Stimulated activated CD8-positive, alpha-beta memory T cell treated with anti-CD3 and anti-CD28 coated beads, Interleukin-7, amount 100 ng/mL, for 24 hours (primary cell): Measurements from ENCODE around the gene MOV10L1.

ENCODE experiments used
- DNase-seq: peaks from one replicate; pipeline ENCODE4 v3.0.0-alpha.2; 2020; ENCODE audit warnings: low read depth

The MOV10L1 gene

DNA sequence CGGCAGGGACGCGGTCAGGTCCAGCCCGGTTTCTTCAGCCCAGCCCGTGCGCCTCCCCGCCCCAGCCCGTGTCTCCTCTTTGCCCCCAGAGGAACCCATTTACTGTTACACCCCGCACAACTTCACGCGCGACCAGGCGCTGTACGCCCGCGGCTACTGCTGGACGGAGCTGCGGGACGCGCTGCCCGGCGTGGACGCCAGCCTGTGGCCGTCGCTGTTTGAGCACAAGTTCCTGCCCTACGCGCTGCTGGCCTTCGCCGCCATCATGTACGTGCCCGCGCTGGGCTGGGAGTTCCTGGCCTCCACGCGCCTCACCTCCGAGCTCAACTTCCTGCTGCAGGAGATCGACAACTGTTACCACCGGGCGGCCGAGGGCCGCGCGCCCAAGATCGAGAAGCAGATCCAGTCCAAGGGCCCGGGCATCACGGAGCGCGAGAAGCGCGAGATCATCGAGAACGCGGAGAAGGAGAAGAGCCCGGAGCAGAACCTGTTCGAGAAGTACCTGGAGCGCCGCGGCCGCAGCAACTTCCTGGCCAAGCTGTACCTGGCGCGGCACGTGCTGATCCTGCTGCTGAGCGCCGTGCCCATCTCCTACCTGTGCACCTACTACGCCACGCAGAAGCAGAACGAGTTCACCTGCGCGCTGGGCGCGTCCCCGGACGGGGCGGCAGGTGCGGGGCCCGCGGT lies 87.2 kb downstream of the MOV10L1 start:
- no peak for DNase-seq

DNA sequence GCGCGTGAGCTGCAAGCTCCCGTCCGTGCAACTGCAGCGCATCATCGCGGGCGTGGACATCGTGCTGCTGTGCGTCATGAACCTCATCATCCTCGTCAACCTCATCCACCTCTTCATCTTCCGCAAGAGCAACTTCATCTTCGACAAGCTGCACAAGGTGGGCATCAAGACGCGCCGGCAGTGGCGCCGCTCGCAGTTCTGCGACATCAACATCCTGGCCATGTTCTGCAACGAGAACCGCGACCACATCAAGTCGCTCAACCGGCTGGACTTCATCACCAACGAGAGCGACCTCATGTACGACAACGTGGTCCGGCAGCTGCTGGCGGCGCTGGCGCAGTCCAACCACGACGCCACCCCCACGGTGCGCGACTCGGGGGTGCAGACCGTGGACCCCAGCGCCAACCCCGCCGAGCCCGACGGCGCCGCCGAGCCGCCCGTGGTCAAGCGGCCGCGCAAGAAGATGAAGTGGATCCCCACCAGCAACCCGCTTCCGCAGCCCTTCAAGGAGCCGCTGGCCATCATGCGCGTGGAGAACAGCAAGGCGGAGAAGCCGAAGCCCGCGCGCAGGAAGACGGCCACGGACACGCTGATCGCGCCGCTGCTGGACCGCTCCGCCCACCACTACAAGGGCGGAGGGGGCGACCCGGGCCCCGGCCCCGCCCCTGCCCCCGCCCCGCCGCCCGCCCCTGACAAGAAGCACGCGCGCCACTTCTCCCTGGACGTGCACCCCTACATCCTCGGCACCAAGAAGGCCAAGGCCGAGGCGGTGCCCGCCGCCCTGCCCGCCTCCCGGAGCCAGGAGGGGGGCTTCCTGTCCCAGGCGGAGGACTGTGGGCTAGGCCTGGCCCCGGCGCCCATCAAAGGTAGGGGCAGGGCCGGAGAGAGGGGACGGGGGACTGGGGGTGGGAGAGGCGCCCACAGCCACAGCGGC lies 88.0 kb downstream of the MOV10L1 start:
- no peak for DNase-seq

DNA sequence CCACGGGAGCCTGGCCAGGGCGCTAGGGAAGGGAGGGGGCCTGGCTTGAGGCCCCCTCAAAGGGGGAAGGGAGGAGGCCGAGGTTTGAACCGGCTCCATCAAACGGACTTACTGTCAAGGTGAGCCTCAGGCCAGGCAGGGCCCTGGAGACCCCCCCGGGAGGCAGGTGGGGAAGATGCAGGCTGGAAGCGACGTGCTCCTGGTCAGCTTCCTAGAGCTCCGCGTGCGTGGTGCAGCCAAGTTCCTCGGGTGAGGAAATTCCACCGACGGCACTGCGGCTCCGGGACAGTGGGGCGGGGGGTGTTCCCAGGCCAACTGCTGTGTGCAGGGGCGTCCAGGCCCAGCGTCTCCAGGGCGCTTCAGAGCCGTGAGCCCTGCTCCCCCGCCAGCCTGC lies 88.7 kb downstream of the MOV10L1 start:
- DNase-seq, result no peak

DNA sequence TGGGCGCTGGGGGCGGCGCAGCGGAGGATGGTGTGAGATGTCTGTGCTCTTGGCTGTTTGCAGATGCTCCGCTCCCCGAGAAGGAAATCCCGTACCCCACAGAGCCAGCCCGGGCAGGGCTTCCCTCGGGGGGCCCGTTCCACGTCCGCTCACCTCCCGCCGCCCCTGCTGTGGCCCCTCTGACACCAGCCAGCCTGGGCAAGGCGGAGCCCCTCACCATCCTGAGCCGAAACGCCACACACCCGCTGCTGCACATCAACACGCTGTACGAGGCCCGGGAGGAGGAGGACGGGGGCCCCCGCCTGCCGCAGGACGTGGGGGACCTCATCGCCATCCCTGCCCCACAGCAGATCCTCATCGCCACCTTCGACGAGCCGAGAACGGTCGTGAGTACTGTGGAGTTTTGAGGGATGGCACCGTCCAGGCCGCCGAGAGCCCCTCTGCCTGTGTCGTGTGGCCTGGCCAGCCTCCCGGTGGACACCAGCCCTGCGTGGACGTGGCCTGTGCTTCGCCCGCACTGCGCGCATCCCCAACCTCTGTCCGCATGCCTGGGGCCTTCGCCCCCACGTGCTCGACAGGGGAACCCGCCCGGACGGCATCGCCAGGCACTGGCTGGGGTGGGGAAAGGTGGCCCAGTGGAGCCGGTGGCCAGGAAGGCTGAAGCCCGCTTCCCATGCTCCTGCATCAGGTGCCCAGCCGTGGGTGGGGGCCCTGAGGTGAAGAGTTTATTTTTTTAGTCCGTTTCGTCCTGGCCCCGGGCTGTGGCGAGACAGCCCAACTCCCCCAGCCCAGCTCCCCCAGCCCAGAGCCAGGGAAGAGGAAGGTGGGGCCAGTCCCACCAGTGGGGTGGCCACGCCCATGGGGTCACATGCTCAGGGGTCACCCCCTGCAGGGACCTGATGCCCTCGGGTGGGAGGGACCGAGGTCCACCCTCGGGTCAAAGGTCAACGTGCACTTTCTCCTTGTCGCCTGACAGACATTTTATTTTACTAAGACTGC lies 89.4 kb downstream of the MOV10L1 start:
- DNase-seq, result no peak

DNA sequence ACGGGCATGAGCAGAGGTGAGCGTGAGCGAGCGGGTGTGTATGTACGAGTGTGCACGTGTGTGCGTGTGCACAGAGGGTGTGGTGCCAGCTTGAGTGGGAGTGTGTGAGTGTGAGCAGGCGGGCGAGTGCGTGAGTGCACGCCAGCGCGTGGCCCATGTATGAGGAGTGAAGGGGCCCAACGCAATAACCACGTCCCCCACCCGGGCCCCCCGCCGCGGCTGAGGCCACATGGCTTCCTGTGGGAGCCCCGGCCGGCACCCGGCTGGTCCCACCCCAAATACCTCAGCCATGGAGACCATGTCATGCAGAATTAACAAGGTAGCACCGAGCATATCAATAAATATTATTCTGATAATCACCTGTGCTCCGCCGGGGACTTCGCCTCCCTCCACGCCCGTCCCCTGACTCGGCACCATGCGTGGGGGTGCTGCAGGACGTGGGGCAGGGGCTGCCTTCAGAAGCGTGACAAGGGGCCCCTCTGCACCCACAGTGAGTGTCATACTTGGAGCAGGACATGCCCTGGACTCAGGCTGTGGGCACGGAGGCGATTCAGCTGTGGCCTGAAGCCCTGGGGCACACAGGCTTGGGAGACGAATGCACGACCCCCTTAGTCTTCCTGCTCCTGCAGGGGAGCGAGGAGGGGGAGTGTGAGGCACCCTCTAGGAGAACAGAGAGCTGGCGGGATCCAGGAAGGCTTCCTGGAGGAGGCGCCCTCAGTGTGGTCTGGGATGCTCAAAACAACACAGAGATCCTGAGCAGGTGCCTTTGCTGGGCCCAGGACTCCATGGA lies 90.3 kb downstream of the MOV10L1 start:
- no peak for DNase-seq

DNA sequence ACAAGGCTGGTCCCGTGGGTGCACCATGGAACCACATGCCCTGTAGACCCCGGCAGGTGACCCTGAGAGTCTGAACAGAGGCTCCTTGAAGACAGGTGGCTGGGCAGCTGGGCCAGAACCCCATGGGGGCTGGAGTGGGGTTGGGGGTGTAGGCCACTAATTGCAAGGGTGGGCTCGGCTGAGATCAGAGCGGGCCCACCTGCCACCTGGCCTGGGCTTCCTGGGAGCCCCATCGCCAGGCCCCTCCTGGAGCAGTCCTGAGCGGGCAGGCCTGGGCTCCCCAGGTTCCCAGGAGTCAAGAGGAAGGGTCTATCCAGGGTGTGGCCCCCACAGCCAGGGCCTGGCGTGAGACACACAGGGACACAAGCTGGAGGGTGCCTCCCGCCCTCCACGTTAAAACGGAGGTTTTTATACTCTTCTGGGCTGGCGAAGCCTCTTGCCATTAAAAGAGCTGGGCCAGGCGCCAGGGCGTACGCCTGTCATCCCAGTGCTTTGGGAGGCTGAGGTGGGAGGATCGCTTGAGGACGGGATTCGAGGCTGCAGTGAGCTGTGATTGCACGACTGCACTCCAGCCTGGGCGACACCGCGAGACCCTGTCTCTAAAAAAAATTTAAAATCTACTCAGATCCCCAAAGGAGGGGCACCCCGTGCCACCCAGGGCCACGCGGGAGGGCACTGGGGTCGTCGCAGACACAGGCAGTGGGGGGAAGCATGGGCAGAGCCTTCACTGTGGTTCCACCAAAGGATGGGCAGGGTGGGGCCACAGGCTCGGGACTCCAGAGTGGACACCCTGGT lies 91.1 kb downstream of the MOV10L1 start:
- DNase-seq, result no peak

DNA sequence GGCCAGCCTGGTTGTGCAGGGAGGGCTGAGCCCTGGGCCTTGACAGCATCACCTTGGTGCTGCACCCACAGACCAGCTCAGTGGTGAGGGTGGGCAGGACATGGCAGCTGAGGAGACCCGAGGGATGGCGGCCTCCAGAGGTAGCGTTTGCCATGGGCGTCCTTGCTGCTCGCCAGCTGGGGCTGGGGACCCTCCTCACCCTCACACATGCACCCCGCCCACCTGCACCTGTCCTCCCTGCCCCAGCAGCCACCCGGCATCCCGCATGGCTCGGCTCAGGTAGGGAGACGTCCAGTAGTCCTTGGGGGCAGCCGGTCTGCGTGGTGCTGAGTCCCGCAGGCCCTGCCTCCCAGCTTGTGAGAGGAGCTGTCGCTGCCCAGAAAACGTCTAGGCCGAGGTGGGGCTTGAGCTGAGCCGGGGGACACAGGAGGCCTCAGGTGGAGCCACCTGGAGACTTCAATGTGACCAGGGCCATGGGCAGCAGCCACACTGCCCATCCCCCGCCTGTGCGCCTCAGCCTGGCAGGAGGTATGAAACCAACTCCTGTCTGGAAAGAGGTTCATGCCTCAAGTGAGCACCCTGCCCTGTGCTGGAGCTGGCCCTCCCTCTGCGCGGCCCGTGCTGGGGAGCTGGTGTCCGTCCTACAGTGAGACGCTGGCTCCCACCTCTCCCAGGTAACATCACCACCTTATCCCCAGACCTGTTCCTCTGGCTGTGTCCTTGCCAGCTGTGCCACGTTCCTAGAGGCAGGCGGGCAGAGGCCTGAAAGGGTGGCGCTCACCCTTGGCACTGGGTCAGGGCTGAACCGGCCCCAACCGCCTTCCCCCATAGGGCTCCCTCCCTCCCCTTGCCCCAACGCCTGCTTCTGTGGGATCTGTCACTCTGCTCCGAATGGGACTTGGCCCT lies 92.6 kb downstream of the MOV10L1 start:
- DNase-seq, result no peak

DNA sequence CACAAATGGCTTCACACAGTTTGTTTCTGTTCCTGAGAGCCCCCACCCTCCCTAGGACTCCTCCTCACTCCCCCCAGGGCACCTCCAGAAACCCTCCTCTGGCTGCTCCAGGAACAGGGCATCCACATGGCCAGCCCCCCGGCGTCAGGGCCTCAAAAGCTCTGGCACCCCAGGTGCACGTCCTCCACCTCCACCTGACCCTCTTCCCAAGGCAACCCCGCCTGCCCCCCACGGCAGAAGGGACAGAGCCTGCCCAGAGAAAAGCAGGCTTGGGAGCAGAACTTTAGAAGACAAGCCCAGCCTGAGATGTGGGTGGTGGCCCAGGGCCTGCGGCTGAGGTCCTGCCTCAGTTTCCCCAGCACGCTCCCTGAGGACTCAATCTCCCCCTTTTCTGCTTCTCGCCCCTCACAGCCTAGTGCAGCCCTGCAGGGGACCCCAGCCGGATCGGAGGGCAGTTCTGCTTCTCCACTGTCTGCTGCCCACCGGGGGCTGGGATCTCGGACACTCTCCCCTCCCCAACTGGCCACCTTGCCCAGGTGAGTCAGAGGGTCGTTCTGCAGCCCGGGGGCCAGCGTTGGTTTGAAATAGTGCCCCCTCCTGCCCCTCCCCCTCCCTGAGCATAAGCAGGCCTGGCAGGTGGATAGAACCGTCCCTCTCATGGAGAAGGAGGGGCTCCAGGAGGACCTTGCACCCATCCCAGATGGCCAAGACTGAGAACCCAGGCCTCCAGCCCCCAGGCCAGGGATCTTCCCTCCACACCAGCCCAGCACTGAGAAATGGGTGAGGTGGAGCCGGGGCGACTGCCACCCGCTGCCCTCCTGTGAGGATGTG lies 93.5 kb downstream of the MOV10L1 start:
- no peak for DNase-seq

DNA sequence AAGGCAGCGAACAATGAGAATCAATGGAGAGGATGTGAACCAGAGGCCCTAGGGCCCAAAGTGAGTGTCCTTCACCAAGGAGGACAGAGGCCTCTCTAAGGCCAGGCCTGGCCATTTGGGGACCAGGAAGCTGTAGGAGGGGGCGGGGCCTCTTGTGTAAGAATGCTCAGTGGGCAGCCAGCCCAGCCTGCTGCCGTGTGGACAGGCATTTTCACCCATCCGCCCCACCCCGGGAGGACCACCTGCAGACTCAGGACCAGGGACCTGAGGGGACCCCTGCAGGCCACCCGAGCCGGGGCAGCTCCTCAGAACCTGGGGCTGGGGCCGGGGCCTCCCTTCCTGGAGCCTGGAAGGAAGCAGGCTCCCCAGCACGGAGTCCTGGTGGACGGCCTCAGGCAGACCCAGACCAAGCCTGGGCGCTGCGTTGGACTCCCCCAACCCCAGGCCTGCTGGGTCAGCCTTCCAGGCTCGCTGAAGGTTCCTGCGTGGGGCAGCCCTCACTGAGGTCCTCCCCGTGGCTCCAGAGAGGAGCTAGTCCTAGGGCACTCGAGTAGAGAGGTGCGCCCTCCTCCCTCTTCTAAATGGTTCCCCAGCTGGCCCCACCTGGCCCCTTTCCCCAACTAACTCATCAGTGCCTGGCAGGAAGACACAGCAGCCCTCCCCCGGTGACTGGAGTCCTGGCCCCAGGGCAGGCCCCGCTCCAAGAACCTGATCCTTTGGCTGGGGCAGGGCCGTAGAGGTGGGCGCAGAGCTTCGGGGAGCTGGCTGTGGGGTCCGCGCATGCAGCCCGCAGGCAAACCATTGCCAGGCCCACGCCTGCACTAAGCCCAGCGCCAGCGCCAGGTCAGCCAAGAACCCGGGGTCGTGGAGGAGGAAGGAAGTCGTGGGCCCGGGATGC lies 94.4 kb downstream of the MOV10L1 start:
- DNase-seq, result no peak

DNA sequence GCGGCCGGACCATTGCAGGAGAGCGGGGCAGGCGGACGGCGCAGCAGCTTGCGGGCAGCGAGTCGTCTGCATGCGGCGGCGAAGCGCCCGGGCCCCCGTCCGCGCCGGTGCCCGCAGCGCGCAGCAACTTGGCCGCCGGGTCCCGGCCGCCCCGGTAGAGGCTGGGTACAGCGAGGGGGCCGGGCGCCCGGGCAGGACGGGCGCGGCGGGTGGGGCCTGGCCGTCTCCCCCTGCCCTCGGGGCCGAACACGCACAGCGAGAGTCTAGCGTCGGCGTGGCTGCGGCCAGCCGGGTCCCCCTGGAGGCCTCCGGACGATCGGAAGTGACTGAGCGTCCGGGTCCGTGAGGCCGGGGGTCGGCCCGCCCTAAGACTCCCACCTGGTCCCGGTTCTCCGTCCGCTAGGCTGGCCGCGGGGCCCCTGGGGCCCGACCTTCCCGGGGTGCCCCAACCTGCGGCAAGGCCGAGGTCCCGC lies 95.1 kb downstream of the MOV10L1 start:
- DNase-seq, result no peak

DNA sequence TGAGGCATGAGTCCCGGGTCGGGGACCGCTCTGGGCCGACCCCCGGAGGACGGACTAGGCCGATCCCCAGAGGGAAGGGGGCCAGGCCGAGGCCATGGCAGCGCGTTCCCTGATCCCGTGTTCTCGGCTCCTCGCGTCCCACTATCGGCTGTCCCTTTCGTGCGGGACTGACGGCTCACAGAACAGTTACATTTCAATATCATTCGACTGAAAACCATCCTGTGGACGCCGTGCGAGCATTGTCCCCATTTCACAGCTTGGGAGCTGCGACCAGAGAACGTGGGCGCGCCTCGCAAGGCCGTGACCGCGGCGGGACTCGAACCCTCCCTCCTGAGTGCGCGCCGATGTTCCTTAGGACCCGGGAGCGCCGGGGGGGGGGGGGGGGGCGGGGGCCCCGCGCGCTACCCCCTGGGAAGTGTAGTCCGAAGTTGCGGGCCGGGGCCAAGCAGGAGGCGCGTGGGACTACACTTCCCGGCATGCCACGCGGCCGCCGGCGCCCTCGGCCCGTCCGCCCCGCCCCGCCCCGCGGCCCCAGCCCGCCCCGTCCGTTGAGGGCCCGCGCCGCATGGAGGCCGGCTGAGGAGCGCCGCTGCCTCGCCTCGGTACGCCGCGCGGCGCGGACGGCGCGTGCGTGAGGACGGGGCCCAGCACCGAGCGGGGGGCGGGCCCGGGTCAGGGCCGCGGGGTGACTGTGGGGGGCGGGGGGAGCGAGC lies 95.7 kb downstream of the MOV10L1 start, which contains the start of gene TRABD:
Gene TRABD (plus strand): TSS at position 539 of the 713 bp plus-strand sequence. CDS start 7,148 bp downstream, outside the sequence.
- peak; percentile 59 for DNase-seq

DNA sequence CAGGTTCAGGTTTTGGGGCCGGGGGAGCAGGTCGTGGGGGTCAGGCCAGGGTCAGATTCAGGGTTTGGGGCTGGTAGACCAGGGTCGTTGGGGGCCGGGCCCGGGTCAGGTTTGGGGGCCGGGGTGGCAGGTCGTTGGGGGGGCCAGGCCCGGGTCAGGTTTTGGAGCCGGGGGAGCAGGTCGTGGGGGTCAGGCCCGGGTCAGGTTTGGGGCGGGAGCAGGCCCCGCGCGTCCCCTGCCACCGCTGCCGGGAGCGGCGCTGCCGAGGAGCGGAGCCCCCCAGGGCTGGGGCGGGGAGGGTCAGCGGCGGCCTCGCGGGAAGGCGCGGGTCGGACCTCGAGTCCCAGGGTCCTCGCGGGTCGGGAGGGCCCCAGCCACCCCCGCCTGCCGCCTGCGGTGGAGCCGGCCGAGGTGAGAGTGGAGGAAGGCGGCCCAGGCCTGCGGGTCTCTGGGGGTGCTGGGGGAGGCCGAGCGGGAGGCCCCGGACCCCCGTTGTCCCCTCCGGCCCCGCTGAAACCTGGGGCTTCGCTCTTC lies 96.4 kb downstream of the MOV10L1 start:
- DNase-seq, result no peak

DNA sequence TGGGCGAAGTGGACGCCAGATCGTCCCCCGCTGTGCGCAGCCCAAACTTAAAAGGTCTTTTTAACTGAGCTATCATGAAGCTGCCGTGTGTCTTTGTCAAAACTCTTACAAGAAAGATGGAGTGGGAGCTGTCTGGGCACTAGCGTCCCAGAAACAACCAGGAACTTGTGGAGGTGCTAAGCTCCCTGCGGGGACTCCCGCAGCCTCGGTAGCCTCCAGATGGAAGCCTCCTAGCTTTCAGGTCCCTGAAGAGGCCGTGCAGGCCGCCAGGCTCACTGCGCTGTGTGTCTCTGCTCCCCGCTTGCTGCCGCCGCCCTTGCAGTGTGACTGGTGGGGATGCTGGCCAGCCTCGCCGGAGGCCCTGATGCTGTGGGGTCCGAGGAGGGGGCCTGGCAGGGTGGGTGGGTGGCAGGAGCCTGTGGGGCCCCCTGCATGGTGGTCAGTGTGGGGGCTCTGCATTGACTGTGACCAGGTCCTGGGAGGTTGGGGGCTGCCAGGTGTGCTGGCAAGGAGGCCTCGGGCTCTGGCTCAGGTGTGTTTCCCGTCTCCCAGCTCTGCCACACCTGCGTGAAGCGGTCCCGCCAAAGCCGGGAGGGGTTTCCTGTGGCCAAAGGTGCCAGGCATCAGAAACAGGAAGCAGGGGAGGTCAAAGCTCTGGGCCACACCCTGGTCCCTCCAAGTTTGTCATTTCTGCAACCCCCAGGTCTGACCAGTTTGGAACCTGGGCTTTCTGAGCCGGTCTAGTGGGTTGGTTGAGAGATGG lies 97.1 kb downstream of the MOV10L1 start:
- no peak for DNase-seq

DNA sequence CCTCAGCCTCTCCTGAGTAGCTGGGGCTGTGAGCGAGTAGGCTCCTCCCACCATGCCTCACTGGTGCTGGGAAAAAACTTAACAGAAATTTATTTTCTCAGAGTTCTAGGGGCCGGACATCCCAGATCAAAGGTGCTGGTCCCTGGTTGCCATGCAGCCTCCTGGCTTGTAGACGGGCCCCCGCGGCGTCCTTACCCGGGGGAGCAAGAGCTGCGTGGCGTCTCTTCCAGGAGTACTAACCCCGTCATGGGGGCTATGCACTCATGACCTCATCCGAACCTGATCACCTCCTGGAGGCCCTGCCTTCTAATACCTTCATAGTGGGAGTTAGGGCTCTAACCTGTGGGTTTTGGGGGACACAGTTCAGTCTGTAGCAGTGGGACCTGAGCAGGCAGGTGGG lies 98.5 kb downstream of the MOV10L1 start:
- no peak for DNase-seq

DNA sequence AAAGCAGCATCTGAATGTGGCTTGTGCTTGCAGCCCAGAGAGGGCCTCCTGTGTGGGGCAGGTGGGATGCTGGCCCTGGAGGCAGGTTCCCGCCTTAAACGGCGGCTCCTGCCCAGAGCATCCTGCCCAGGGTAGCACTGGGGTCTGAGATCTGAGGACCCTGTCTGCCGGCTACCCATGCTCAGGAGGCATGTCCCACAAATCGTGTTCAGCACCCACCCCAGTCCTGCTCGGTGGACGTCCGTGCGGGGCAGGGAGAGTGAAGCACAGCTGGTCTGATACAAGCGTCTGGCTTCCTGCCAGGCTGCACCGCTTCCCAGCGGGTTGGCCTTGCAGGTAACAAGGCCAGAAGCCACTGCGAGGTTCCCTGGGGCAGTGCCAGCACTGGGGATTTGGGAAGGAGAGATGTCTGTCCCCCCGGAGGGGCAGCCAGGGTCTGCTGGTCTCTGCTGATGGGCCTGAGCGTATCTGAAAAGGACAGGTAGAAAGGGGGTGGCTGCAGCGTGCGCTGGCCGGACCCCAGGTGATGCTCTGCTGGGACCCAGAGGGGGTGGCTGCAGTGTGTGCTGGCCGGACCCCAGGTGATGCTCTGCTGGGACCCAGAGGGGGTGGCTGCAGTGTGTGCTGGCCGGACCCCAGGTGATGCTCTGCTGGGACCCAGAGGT lies 99.5 kb downstream of the MOV10L1 start:
- DNase-seq, result no peak
